PC-9 (cell line): ENCODE results near the gene NPHP4. TPM values are rescaled to one million over a fixed set of nuclear protein-coding genes. Genes with fewer than 3 reads are reported as not detected.

ENCODE experiments used
- BruUV-seq: library from RNA; stranded (reverse); fragments of 400-500 nt; replicated peaks from 2 replicates; lab custom pipeline; 2021; lab: Mats Ljungman, UMichigan
- CTCF ChIA-PET: fragments of 300-600 bp; sonication (Branson Sonifier 250); formaldehyde crosslinking; loops from one replicate; lab custom pipeline; 2022; ENCODE audit warnings: antibody characterized with exemption; lab: Charles Lee
- POLR2A ChIA-PET: fragments of 300-600 bp; sonication (Branson Sonifier 250); formaldehyde crosslinking; loops from one replicate; lab custom pipeline; 2022; ENCODE audit warnings: antibody characterized with exemption; ENCODE audit not compliant: unreplicated experiment; lab: Charles Lee
- DNase-seq, 2 experiments: peaks; one replicate each; pipeline versions ENCODE4 v3.0.0 to v3.0.0-alpha.2; 2015 to 2022; ENCODE audit warnings: mixed read lengths in 1 of 2
- H2AFZ ChIP-seq: fragments of 200-600 bp; sonication (generic); 2 replicates; pipeline ENCODE4 v1.8.1; 2017; ENCODE audit warnings: antibody characterized with exemption
- H3F3A ChIP-seq: fragments of 200-600 bp; sonication (generic); 2 replicates; pipeline ENCODE4 v1.8.1; 2017; ENCODE audit warnings: antibody characterized with exemption, mild to moderate bottlenecking, low read depth; ENCODE audit not compliant: insufficient read depth
- H3K27ac ChIP-seq: fragments of 200-600 bp; sonication (generic); 2 replicates; pipeline ENCODE4 v1.6.1; 2016; ENCODE audit warnings: mixed run types
- H3K27me3 ChIP-seq: fragments of 200-600 bp; sonication (generic); 2 replicates; pipeline ENCODE4 v1.6.1; 2016; ENCODE audit warnings: low read depth, mixed run types; ENCODE audit not compliant: insufficient read depth
- H3K36me3 ChIP-seq: fragments of 200-600 bp; sonication (generic); 2 replicates; pipeline ENCODE4 v1.6.1; 2016; ENCODE audit warnings: low read depth, mixed run types
- H3K4me1 ChIP-seq: fragments of 200-600 bp; sonication (generic); replicated peaks from 2 replicates; pipeline ENCODE4 v1.6.1; 2016; ENCODE audit warnings: mixed run types; ENCODE audit not compliant: insufficient read depth
- H3K4me2 ChIP-seq: fragments of 200-600 bp; sonication (generic); 2 replicates; pipeline ENCODE4 v1.6.1; 2017; ENCODE audit warnings: mixed run types
- H3K4me3 ChIP-seq: fragments of 200-600 bp; sonication (generic); 2 replicates; pipeline ENCODE4 v1.6.1; 2016; ENCODE audit warnings: mixed run types
- H3K79me2 ChIP-seq: fragments of 200-600 bp; sonication (generic); 2 replicates; pipeline ENCODE4 v1.6.1; 2017; ENCODE audit warnings: low read depth, mixed run types
- H3K9me2 ChIP-seq: fragments of 200-600 bp; sonication (generic); 2 replicates; pipeline ENCODE4 v1.8.1; 2017; ENCODE audit warnings: mild to moderate bottlenecking; ENCODE audit not compliant: insufficient read depth
- H3K9me3 ChIP-seq: fragments of 200-600 bp; sonication (generic); 2 replicates; pipeline ENCODE4 v1.8.1; 2016; ENCODE audit warnings: low read depth; ENCODE audit not compliant: insufficient read depth
- H4K20me1 ChIP-seq: fragments of 200-600 bp; sonication (generic); 2 replicates; pipeline ENCODE4 v1.8.1; 2017; ENCODE audit not compliant: insufficient read depth
- CTCF ChIP-seq: fragments of 200-600 bp; sonication (generic); conservative IDR thresholded peaks from 2 replicates; pipeline ENCODE4 v1.6.1; 2017; ENCODE audit warnings: mixed run types, antibody characterized with exemption, mild to moderate bottlenecking, moderate library complexity
- EZH2 ChIP-seq: fragments of 200-600 bp; sonication (generic); IDR thresholded peaks from 2 replicates; pipeline ENCODE4 v1.8.0; 2017; ENCODE audit warnings: antibody characterized with exemption, low read depth
- intact Hi-C: fragments of 100-400 bp; cut with micrococcal nuclease; formaldehyde crosslinking; loops from one replicate; pipeline ENCODE4 v1.10.0; 2022; ENCODE audit not compliant: unreplicated experiment
- total RNA-seq: library from RNA; stranded (reverse); gene quantifications from 2 replicates; pipeline ENCODE4 v1.2.3, GENCODE V29; 2021

Gene NPHP4
- total RNA-seq, 1 experiment from 2014 or later: 17.9 TPM

DNA sequence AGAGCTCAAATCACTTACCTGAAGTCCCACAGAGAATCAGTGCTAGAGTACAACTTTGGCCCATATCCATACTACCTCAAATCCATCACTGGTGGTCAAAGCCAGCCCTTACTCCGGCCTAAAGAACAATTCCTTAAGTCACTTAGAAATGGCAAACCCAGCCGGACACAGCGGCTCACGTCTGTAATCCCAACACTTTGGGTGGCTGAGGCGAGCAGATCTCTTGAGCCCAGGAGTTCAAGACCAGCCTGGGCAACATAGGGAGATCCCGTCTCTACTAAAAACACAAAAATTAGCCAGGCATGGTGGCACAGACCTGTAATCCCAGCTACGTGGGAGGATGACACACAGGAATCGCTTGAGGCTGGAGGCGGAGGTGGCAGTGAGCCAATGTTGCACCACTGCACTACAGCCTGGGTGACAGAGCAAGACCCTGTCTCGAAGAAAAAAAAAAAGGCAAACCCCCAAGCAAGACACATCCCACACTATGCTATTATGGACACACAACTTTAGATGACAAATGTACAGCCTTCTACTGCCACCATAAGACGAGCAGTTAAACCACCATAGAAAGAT, 24.0 kb downstream of the NPHP4 start:
- H3K9me2 ChIP-seq: no peaks in the 10 kb centered on the region
- BruUV-seq: no TSS peak
- no peak for DNase-seq
- H3F3A ChIP-seq: no peaks in the 10 kb centered on the region
- intact Hi-C loops: no loop called here
- no peak for TF ChIP-seq CTCF
- TF ChIP-seq EZH2: no peak
- no peaks in the 10 kb centered on the region for H3K27me3 ChIP-seq
- no peaks in the 10 kb centered on the region for H3K9me3 ChIP-seq
- no peaks in the 10 kb centered on the region for H3K36me3 ChIP-seq
- H3K4me2 ChIP-seq: no peak overlapping the region
- H4K20me1 ChIP-seq: no peaks in the 10 kb centered on the region
- H3K27ac ChIP-seq: no peak overlapping the region
- no peak overlapping the region for H3K4me3 ChIP-seq
- no peaks in the 10 kb centered on the region for H3K79me2 ChIP-seq
- no peaks in the 10 kb centered on the region for H3K4me1 ChIP-seq
- H2AFZ ChIP-seq: no peak overlapping the region
- POLR2A ChIA-PET: no interaction called here
- CTCF ChIA-PET: no interaction called here

- no peaks in the 10 kb centered on the region for H3K4me1 ChIP-seq
- CTCF ChIA-PET: no interaction called here
- H3K9me3 ChIP-seq: no peaks in the 10 kb centered on the region
- no peaks in the 10 kb centered on the region for H3K79me2 ChIP-seq
- no peak overlapping the region for H3K4me2 ChIP-seq
- no peak for DNase-seq
- intact Hi-C loops: no loop called here
- no peaks in the 10 kb centered on the region for H3K36me3 ChIP-seq
- no peak overlapping the region for H2AFZ ChIP-seq
- POLR2A ChIA-PET: no interaction called here
- no peaks in the 10 kb centered on the region for H3K27me3 ChIP-seq
- H4K20me1 ChIP-seq: no peaks in the 10 kb centered on the region
- BruUV-seq: no TSS peak
- no peaks in the 10 kb centered on the region for H3F3A ChIP-seq
- no peak overlapping the region for H3K27ac ChIP-seq
- H3K4me3 ChIP-seq: no peak overlapping the region
- TF ChIP-seq EZH2: no peak
- TF ChIP-seq CTCF: no peak
- no peaks in the 10 kb centered on the region for H3K9me2 ChIP-seq
Measured at GRCh38 chr1:5967351-5968160, 24.7 kb downstream of the NPHP4 start.

- H2AFZ ChIP-seq: no peak overlapping the region
- H4K20me1 ChIP-seq: no peaks in the 10 kb centered on the region
- CTCF ChIA-PET: no interaction called here
- no peak for TF ChIP-seq CTCF
- DNase-seq: no peak
- no peaks in the 10 kb centered on the region for H3K79me2 ChIP-seq
- intact Hi-C loops: no loop called here
- H3K36me3 ChIP-seq: no peaks in the 10 kb centered on the region
- H3K9me2 ChIP-seq: no peaks in the 10 kb centered on the region
- no peak overlapping the region for H3K4me2 ChIP-seq
- no peaks in the 10 kb centered on the region for H3F3A ChIP-seq
- H3K4me3 ChIP-seq: no peak overlapping the region
- POLR2A ChIA-PET: no interaction called here
- no peaks in the 10 kb centered on the region for H3K4me1 ChIP-seq
- no TSS peak for BruUV-seq
- H3K9me3 ChIP-seq: no peaks in the 10 kb centered on the region
- no peaks in the 10 kb centered on the region for H3K27me3 ChIP-seq
- no peak overlapping the region for H3K27ac ChIP-seq
Measured at GRCh38 chr1:5966543-5967205, 25.6 kb downstream of the NPHP4 start.
